CD14-positive monocyte (primary cell): ENCODE data around the gene MRPS35. TPM values are rescaled to one million over a fixed set of nuclear protein-coding genes. Genes with fewer than 3 reads are reported as not detected.

ENCODE experiments used
- DNase-seq, 3 donors: peaks; one replicate each; pipeline ENCODE4 v3.0.0-alpha.2; 2011 to 2022
- H2AFZ ChIP-seq: 2 replicates; pipeline ENCODE4 v1.6.0; 2012; ENCODE audit warnings: mild to moderate bottlenecking, low read depth, low read length, inconsistent platforms; ENCODE audit not compliant: insufficient read depth, poor library complexity, severe bottlenecking
- H3K27ac ChIP-seq, 2 donors: 1 replicate in 1 of 2; 2 replicates in 1 of 2; pipeline ENCODE4 v1.5.1; 2012 to 2013; ENCODE audit warnings: low read length in 2 of 2, control low read depth in 1 of 2, inconsistent platforms in 1 of 2, low read depth in 1 of 2, mild to moderate bottlenecking in 1 of 2
- H3K27me3 ChIP-seq, 2 donors: one replicate each; pipeline versions ENCODE4 v1.6.0 to v1.6.1; 2011 to 2013; ENCODE audit warnings: low read length in 2 of 2; ENCODE audit not compliant: control insufficient read depth in 2 of 2, insufficient read depth in 2 of 2
- H3K36me3 ChIP-seq, 2 donors: replicated peaks in 1 of 2; 1 replicate in 1 of 2; 2 replicates in 1 of 2; pipeline versions ENCODE4 v1.5.1 to v1.6.1; 2012 to 2013; ENCODE audit warnings: low read length in 2 of 2, control low read depth in 1 of 2, inconsistent platforms in 1 of 2, mild to moderate bottlenecking in 1 of 2; ENCODE audit not compliant: insufficient read depth in 2 of 2, control insufficient read depth in 1 of 2
- H3K4me1 ChIP-seq, 2 donors: 1 replicate in 1 of 2; 2 replicates in 1 of 2; pipeline versions ENCODE4 v1.5.1 to v1.6.1; 2012 to 2013; ENCODE audit warnings: low read length in 2 of 2, control low read depth in 1 of 2, inconsistent platforms in 1 of 2, mild to moderate bottlenecking in 1 of 2, moderate library complexity in 1 of 2; ENCODE audit not compliant: insufficient read depth in 2 of 2, control insufficient read depth in 1 of 2
- H3K4me2 ChIP-seq: replicated peaks from 2 replicates; pipeline ENCODE3; 2012; ENCODE audit warnings: low read length, moderate library complexity, mild to moderate bottlenecking; ENCODE audit not compliant: poor library complexity, severe bottlenecking; ENCODE audit errors: extremely low read depth
- H3K4me3 ChIP-seq, 3 experiments: fragments of 200-600 bp in 1 of 3; sonication (generic) in 1 of 3; replicated peaks in 1 of 3; 1 replicate in 2 of 3; 2 replicates in 1 of 3; pipeline ENCODE4 v1.5.1; 2011 to 2013; ENCODE audit warnings: low read length in 3 of 3, mild to moderate bottlenecking in 3 of 3, control low read depth in 2 of 3, low read depth in 2 of 3, inconsistent platforms in 1 of 3, moderate library complexity in 1 of 3
- H3K79me2 ChIP-seq: 2 replicates; pipeline ENCODE4 v1.6.0; 2012; ENCODE audit warnings: mild to moderate bottlenecking, control low read depth, inconsistent platforms, low read length, moderate library complexity; ENCODE audit not compliant: insufficient read depth
- H3K9ac ChIP-seq: 2 replicates; pipeline ENCODE4 v1.6.0; 2017; ENCODE audit warnings: low read length, mild to moderate bottlenecking; ENCODE audit not compliant: insufficient read depth, poor library complexity, severe bottlenecking
- H3K9me3 ChIP-seq, 2 donors: replicated peaks in 1 of 2; 1 replicate in 1 of 2; 2 replicates in 1 of 2; pipeline versions ENCODE4 v1.5.1 to v1.6.1; 2012 to 2013; ENCODE audit warnings: low read length in 2 of 2, control low read depth in 1 of 2; ENCODE audit not compliant: control insufficient read depth in 1 of 2, insufficient read depth in 1 of 2
- H4K20me1 ChIP-seq: 2 replicates; pipeline ENCODE4 v1.6.0; 2012; ENCODE audit warnings: mild to moderate bottlenecking, low read length, control low read depth, moderate library complexity; ENCODE audit not compliant: insufficient read depth
- H3K27ac Mint-ChIP-seq, 7 donors: one replicate each; pipeline ENCODE4 v1.8.0; 2020; ENCODE audit warnings: mild to moderate bottlenecking in 7 of 7, mixed read lengths in 7 of 7, moderate library complexity in 6 of 7, inconsistent platforms in 2 of 7
- H3K27me3 Mint-ChIP-seq, 3 donors: one replicate each; pipeline ENCODE4 v1.8.0; 2021 to 2022; ENCODE audit warnings: low read depth in 3 of 3, mild to moderate bottlenecking in 3 of 3, mixed read lengths in 3 of 3, moderate library complexity in 3 of 3, inconsistent platforms in 1 of 3
- H3K36me3 Mint-ChIP-seq, 2 donors: one replicate each; pipeline ENCODE4 v1.8.0; 2020; ENCODE audit warnings: mixed read lengths in 2 of 2, inconsistent platforms in 1 of 2, mild to moderate bottlenecking in 1 of 2
- H3K4me1 Mint-ChIP-seq: one replicate; pipeline ENCODE4 v1.8.0; 2020; ENCODE audit warnings: mild to moderate bottlenecking, mixed read lengths
- H3K4me3 Mint-ChIP-seq, 2 donors: one replicate each; pipeline ENCODE4 v1.8.0; 2020; ENCODE audit warnings: mild to moderate bottlenecking in 2 of 2, mixed read lengths in 2 of 2, moderate library complexity in 1 of 2
- H3K9me3 Mint-ChIP-seq, 7 donors: one replicate each; pipeline ENCODE4 v1.8.0; 2020 to 2022; ENCODE audit warnings: mixed read lengths in 7 of 7, mild to moderate bottlenecking in 6 of 7, moderate library complexity in 6 of 7, inconsistent platforms in 2 of 7
- WGBS: methylation state at CpG from one replicate; pipeline ENCODE4 v1.1.5; 2013; ENCODE audit warnings: missing lambda C conversion rate; ENCODE audit not compliant: insufficient coverage; 5-methylcytosine and 5-hydroxymethylcytosine counted together
- intact Hi-C, 2 donors: fragments of 100-400 bp; cut with micrococcal nuclease; formaldehyde crosslinking; loops; one replicate each; pipeline versions ENCODE4 v1.15.0 to v1.15.1; 2023
- polyA plus RNA-seq, 3 donors: library from polyadenylated mRNA; depleted of rRNA in 1 of 3; unstranded in 2 of 3; stranded (reverse) in 1 of 3; fragments of 300-500 nt in 2 of 3; fragments of >200 nt in 1 of 3; fragmentation: Illumina TruSeq in 2 of 3; gene quantifications; 1 replicate in 2 of 3; 2 replicates in 1 of 3; pipeline ENCODE4 v1.2.3, GENCODE V29; 2012 to 2021
- TF ChIP-seq, protein P1 (sequence below): fragments of 200-600 bp; IDR thresholded peaks from one replicate; pipeline ENCODE4 v1.8.0; 2022; ENCODE audit warnings: antibody characterized with exemption, mild to moderate bottlenecking

The MRPS35 gene
- polyA plus RNA-seq, 3 donors = 16.6 to 51.8 (median 46.1) TPM

- DNase-seq = peak in 1 of 3 donors; percentile 10
- 13% methylated on average over 13 of the region's 24 CpGs for WGBS
- peaks cover 16 to 19% of the 10 kb centered on the region in 2 donors for H3K4me1 ChIP-seq
- peak overlapping the region; percentile 75 for H3K9ac ChIP-seq
- H3K27me3 Mint-ChIP-seq = peaks cover 0 to 5% (median 0%) of the 10 kb centered on the region in 3 donors
- H3K4me2 ChIP-seq = peak overlapping the region; percentile 87
- no peaks in the 10 kb centered on the region for H3K27me3 ChIP-seq
- peaks cover 41% of the 10 kb centered on the region for H3K79me2 ChIP-seq
- intact Hi-C loops = no loop called here
- H3K27ac Mint-ChIP-seq = peak overlapping the region; percentile 85 to 97 (median 92)
- peaks cover 17% of the 10 kb centered on the region for H4K20me1 ChIP-seq
- peak overlapping the region; percentile 37 to 93 for H3K27ac ChIP-seq
- H3K9me3 ChIP-seq = no peaks in the 10 kb centered on the region
- peaks cover 0 to 22% of the 10 kb centered on the region in 2 donors for H3K36me3 ChIP-seq
- peak overlapping the region; percentile 92 for H2AFZ ChIP-seq
- peak overlapping the region; percentile 86 to 95 (median 88) for H3K4me3 ChIP-seq
- peak overlapping the region; percentile 99 to 100 for H3K4me3 Mint-ChIP-seq
- peaks cover 20% of the 10 kb centered on the region for H3K4me1 Mint-ChIP-seq
- TF ChIP-seq, protein P1, sequence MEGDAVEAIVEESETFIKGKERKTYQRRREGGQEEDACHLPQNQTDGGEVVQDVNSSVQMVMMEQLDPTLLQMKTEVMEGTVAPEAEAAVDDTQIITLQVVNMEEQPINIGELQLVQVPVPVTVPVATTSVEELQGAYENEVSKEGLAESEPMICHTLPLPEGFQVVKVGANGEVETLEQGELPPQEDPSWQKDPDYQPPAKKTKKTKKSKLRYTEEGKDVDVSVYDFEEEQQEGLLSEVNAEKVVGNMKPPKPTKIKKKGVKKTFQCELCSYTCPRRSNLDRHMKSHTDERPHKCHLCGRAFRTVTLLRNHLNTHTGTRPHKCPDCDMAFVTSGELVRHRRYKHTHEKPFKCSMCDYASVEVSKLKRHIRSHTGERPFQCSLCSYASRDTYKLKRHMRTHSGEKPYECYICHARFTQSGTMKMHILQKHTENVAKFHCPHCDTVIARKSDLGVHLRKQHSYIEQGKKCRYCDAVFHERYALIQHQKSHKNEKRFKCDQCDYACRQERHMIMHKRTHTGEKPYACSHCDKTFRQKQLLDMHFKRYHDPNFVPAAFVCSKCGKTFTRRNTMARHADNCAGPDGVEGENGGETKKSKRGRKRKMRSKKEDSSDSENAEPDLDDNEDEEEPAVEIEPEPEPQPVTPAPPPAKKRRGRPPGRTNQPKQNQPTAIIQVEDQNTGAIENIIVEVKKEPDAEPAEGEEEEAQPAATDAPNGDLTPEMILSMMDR = no peak
- H3K36me3 Mint-ChIP-seq = peaks cover 5 to 21% of the 10 kb centered on the region in 2 donors
- no peaks in the 10 kb centered on the region for H3K9me3 Mint-ChIP-seq
Measured at GRCh38 chr12:27709932-27710591, 570 bp upstream of the MRPS35 start.

DNA sequence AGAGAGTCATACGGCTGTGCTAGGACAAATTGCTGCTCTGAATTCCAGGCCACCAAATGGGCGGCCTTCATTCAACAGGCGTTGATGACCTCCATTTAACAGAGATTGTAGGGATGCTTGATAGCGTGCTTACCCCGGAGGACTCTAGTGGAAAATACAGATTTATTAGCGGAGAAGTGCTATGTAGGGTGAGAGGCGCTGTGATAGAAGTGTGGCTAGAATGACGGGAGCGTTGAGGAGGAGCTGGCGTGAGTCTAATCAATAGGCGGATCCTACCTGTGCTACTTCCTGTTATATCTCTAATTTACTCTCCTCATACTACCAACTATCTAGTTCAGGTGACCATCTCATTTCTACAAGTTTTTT, 668 bp downstream of the MRPS35 start:
- Mint-ChIP-seq H3K36me3 (peaks cover 9 to 30% of the 10 kb centered on the region in 2 donors), H3K27ac (peak overlapping the region; percentile 37 to 97 (median 92)), H3K4me3 (peak overlapping the region; percentile 99 to 100), H3K4me1 (peaks cover 20% of the 10 kb centered on the region), H3K9me3 (no peaks in the 10 kb centered on the region), H3K27me3 (peaks cover 0 to 5% (median 0%) of the 10 kb centered on the region in 3 donors)
- Histone ChIP-seq H3K4me3 (peak overlapping the region; percentile 86 to 95 (median 88)), H3K9ac (peak overlapping the region; percentile 75), H3K9me3 (no peaks in the 10 kb centered on the region), H4K20me1 (peaks cover 17% of the 10 kb centered on the region), H3K27me3 (no peaks in the 10 kb centered on the region), H3K4me1 (peaks cover 16 to 19% of the 10 kb centered on the region in 2 donors), H3K79me2 (peaks cover 41% of the 10 kb centered on the region), H3K36me3 (peaks cover 9 to 34% of the 10 kb centered on the region in 2 donors), H3K4me2 (peak overlapping the region; percentile 87), H3K27ac (peak overlapping the region; percentile 18 to 93), H2AFZ (peak overlapping the region; percentile 92)
- TF ChIP-seq, protein P1 = no peak
- intact Hi-C loops = no loop called here
- 0% methylated on average over 6 of the region's 11 CpGs for WGBS
- no peak for DNase-seq
